ENCODE measurements around the gene FOXN4.

GRCh38 chr12:109343677-109344076, 34.6 kb upstream of the FOXN4 start:
- no peak for TF ChIP-seq CTCF (IDR thresholded peaks at IDR 0.05)
- no peak for TF ChIP-seq POLR2A (IDR thresholded peaks at IDR 0.05)

Data from suprapubic skin (tissue), 3 donors.